ENCODE results near the gene CARF. TPM values are rescaled to one million over a fixed set of nuclear protein-coding genes. Genes with fewer than 3 reads are reported as not detected.
A peak's percentile ranks its signal among the peaks of the same experiment; 100 is the strongest.

The CARF gene
- polyA plus RNA-seq, 3 donors from 2014 or later, result 1.5 to 5.4 (median 2.9) TPM

GRCh38 chr2:203016716-203017115 lies 104.6 kb downstream of the CARF start:
- Mint-ChIP-seq H3K4me3 (peak overlapping the region in 1 of 5 donors; percentile 43), H3K27ac (peak overlapping the region in 3 of 6 donors; percentile 44 to 77 (median 69)), H3K4me1 (peaks cover 40 to 54% of the 10 kb centered on the region in 2 donors), H3K36me3 (no peaks in the 10 kb centered on the region), H3K27me3 (ENCODE audit: low read depth in 3 of 3) (peaks cover 3 to 11% (median 7%) of the 10 kb centered on the region in 3 donors), H3K9me3 (no peaks in the 10 kb centered on the region)
- no peak for DNase-seq

DNA sequence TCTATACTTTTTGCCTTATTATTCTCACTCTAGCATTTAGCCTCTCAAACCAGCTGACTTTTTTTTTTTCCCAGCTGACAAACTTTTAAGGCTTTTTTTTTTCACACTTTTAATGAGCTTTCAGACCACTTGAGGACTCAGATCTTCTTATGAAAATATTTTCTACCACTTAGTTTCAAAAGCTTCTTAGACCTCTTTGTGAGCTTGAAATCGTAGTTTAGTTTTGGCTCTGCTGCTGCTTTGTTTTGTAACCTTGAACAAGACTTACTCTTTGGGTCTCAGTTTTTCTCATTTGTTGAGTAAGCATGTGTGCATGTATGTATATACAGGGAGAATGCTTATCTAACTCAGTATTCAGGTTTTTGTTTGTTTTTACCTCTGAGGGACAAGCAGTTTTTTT lies 106.1 kb downstream of the CARF start:
- Mint-ChIP-seq H3K36me3 (peaks cover 0 to 1% (median 0%) of the 10 kb centered on the region in 3 donors), H3K9me3 (no peaks in the 10 kb centered on the region), H3K27ac (peak overlapping the region; percentile 34 to 85 (median 68)), H3K27me3 (ENCODE audit: low read depth in 3 of 3) (peaks cover 3 to 10% (median 7%) of the 10 kb centered on the region in 3 donors), H3K4me3 (peak overlapping the region in 3 of 5 donors; percentile 28 to 64 (median 59)), H3K4me1 (peaks cover 37 to 46% of the 10 kb centered on the region in 2 donors)
- DNase-seq, result peak in 1 of 3 donors; percentile 3

GRCh38 chr2:203019142-203019541 lies 107.1 kb downstream of the CARF start:
- Mint-ChIP-seq H3K9me3 (no peaks in the 10 kb centered on the region), H3K36me3 (peaks cover 0 to 7% (median 4%) of the 10 kb centered on the region in 3 donors), H3K4me3 (no peak overlapping the region), H3K27ac (peak overlapping the region in 1 of 6 donors; percentile 34), H3K4me1 (peaks cover 31 to 40% of the 10 kb centered on the region in 2 donors), H3K27me3 (ENCODE audit: low read depth in 3 of 3) (peaks cover 3 to 8% (median 6%) of the 10 kb centered on the region in 3 donors)
- no peak for DNase-seq

- H3K9me3 Mint-ChIP-seq, result no peaks in the 10 kb centered on the region
- no peak overlapping the region for H3K27ac Mint-ChIP-seq
- H3K36me3 Mint-ChIP-seq, result peaks cover 0 to 7% (median 4%) of the 10 kb centered on the region in 3 donors
- DNase-seq, result no peak
- peaks cover 0 to 1% (median 0%) of the 10 kb centered on the region in 3 donors for H3K27me3 Mint-ChIP-seq (ENCODE audit: low read depth in 3 of 3)
- H3K4me1 Mint-ChIP-seq, result peaks cover 14 to 22% of the 10 kb centered on the region in 2 donors
- H3K4me3 Mint-ChIP-seq, result no peak overlapping the region
Observed at GRCh38 chr2:203021991-203022390, 109.9 kb downstream of the CARF start.

- Mint-ChIP-seq H3K4me1 (peaks cover 13 to 20% of the 10 kb centered on the region in 2 donors), H3K4me3 (no peak overlapping the region), H3K9me3 (no peaks in the 10 kb centered on the region), H3K27ac (no peak overlapping the region), H3K27me3 (ENCODE audit: low read depth in 3 of 3) (peaks cover 0 to 1% (median 0%) of the 10 kb centered on the region in 3 donors), H3K36me3 (peaks cover 0 to 7% (median 4%) of the 10 kb centered on the region in 3 donors)
- DNase-seq, result no peak
Observed at GRCh38 chr2:203022751-203023150, 110.7 kb downstream of the CARF start.

DNA sequence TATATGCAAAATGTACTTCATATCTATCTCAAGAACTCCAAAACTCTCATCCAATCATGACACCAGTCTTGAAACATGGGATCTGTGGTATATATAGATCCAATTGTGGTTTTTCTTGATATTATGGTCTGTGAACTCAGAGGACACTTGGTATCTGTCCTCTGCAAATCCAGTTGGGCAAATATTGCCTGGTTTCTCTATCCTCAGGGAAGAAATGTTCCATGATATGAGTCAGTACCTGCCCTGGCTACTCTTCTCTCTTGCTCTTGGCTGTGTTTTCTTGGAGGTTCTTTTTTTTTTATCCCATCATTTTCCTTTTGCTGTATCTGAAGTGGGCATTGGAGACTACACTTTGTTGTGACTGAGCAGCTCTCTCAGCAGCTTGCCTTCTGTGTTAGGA lies 113.5 kb downstream of the CARF start:
- DNase-seq, result no peak
- peaks cover 0 to 1% (median 0%) of the 10 kb centered on the region in 3 donors for H3K27me3 Mint-ChIP-seq (ENCODE audit: low read depth in 3 of 3)
- no peak overlapping the region for H3K4me3 Mint-ChIP-seq
- no peaks in the 10 kb centered on the region for H3K4me1 Mint-ChIP-seq
- H3K9me3 Mint-ChIP-seq, result no peaks in the 10 kb centered on the region
- no peak overlapping the region for H3K27ac Mint-ChIP-seq
- H3K36me3 Mint-ChIP-seq, result peaks cover 0 to 7% (median 4%) of the 10 kb centered on the region in 3 donors

GRCh38 chr2:203030545-203030944 lies 118.5 kb downstream of the CARF start:
- no peak overlapping the region for H3K27ac Mint-ChIP-seq
- H3K36me3 Mint-ChIP-seq, result peaks cover 0 to 3% (median 0%) of the 10 kb centered on the region in 3 donors
- H3K4me3 Mint-ChIP-seq, result no peak overlapping the region
- no peak for DNase-seq
- no peaks in the 10 kb centered on the region for H3K9me3 Mint-ChIP-seq
- H3K4me1 Mint-ChIP-seq, result no peaks in the 10 kb centered on the region
- peaks cover 0 to 3% (median 0%) of the 10 kb centered on the region in 3 donors for H3K27me3 Mint-ChIP-seq (ENCODE audit: low read depth in 3 of 3)

- Mint-ChIP-seq H3K9me3 (no peaks in the 10 kb centered on the region), H3K36me3 (peaks cover 0 to 3% (median 0%) of the 10 kb centered on the region in 3 donors), H3K27ac (no peak overlapping the region), H3K27me3 (ENCODE audit: low read depth in 3 of 3) (peaks cover 0 to 2% (median 0%) of the 10 kb centered on the region in 3 donors), H3K4me3 (no peak overlapping the region), H3K4me1 (no peaks in the 10 kb centered on the region)
- no peak for DNase-seq
Observed at GRCh38 chr2:203030991-203031390, 118.9 kb downstream of the CARF start.

- no peak for DNase-seq
- no peaks in the 10 kb centered on the region for H3K9me3 Mint-ChIP-seq
- H3K36me3 Mint-ChIP-seq, result peaks cover 0 to 3% (median under 1%) of the 10 kb centered on the region in 3 donors
- peaks cover 0 to 2% (median 2%) of the 10 kb centered on the region in 3 donors for H3K27me3 Mint-ChIP-seq (ENCODE audit: low read depth in 3 of 3)
- no peak overlapping the region for H3K4me3 Mint-ChIP-seq
- no peaks in the 10 kb centered on the region for H3K4me1 Mint-ChIP-seq
- no peak overlapping the region for H3K27ac Mint-ChIP-seq
Observed at GRCh38 chr2:203033395-203033794, 121.3 kb downstream of the CARF start.

GRCh38 chr2:203035879-203036470 lies 123.9 kb downstream of the CARF start:
- no peak for DNase-seq
- no peak overlapping the region for H3K27ac Mint-ChIP-seq
- H3K4me3 Mint-ChIP-seq, result no peak overlapping the region
- H3K4me1 Mint-ChIP-seq, result no peaks in the 10 kb centered on the region
- H3K27me3 Mint-ChIP-seq (ENCODE audit: low read depth in 3 of 3), result peaks cover 0 to 2% (median 2%) of the 10 kb centered on the region in 3 donors
- no peaks in the 10 kb centered on the region for H3K9me3 Mint-ChIP-seq
- H3K36me3 Mint-ChIP-seq, result peaks cover 0 to 8% (median 3%) of the 10 kb centered on the region in 3 donors

Other genes with a start within 250 kb of the CARF start
- 1 to 10 TPM; 4.6 to 4.9 (median 4.7) TPM for gene ICA1L, start 40.5 kb upstream of the CARF start, polyA plus RNA-seq
- gene WDR12, start 602 bp upstream of the CARF start, polyA plus RNA-seq, result 10 to 100 TPM in 2 of 3 donors, 1 to 10 TPM in 1; 5.3 to 21.8 (median 17.8) TPM
- 1 to 10 TPM; 2.1 to 6.8 (median 6.4) TPM for gene NBEAL1, start 102.6 kb downstream of the CARF start, polyA plus RNA-seq